ENCODE measurements around the gene PROC.

- TF ChIP-seq POLR2A (IDR thresholded peaks at IDR 0.05), result no peak
- TF ChIP-seq CTCF (IDR thresholded peaks at IDR 0.05 in 8 of 11, conservative IDR thresholded peaks at IDR 0.05 in 3 of 11), result no peak
- TF ChIP-seq POLR2AphosphoS5 (IDR thresholded peaks at IDR 0.05), result no peak
These were observed 25.9 kb upstream of the PROC start for GRCh38 chr2:127392133-127392827.

Measured in spleen (tissue), 7 donors.